GM12892 (cell line): Measurements from ENCODE around the gene TXLNA.

ENCODE experiments used
- DNase-seq: peaks from one replicate; pipeline ENCODE4 v3.0.0; 2011; ENCODE audit not compliant: insufficient read length
- FAIRE-seq: peaks from 2 replicates; lab custom pipeline; 2011; peaks lifted over from hg19 to GRCh38; lab: Jason Lieb, UNC
- POLR2A ChIP-seq: IDR thresholded peaks from 2 replicates; pipeline ENCODE4 v1.6.1; 2011; ENCODE audit warnings: low read depth, low read length, control low read depth
- POLR2AphosphoS5 ChIP-seq: IDR thresholded peaks from 2 replicates; pipeline ENCODE4 v1.6.1; 2011; ENCODE audit warnings: low read depth, low read length, control low read depth
- TAF1 ChIP-seq: IDR thresholded peaks from 2 replicates; pipeline ENCODE4 v1.6.1; 2011; ENCODE audit warnings: low read depth, mild to moderate bottlenecking, control low read depth, low read length, borderline replicate concordance

TXLNA gene

DNA sequence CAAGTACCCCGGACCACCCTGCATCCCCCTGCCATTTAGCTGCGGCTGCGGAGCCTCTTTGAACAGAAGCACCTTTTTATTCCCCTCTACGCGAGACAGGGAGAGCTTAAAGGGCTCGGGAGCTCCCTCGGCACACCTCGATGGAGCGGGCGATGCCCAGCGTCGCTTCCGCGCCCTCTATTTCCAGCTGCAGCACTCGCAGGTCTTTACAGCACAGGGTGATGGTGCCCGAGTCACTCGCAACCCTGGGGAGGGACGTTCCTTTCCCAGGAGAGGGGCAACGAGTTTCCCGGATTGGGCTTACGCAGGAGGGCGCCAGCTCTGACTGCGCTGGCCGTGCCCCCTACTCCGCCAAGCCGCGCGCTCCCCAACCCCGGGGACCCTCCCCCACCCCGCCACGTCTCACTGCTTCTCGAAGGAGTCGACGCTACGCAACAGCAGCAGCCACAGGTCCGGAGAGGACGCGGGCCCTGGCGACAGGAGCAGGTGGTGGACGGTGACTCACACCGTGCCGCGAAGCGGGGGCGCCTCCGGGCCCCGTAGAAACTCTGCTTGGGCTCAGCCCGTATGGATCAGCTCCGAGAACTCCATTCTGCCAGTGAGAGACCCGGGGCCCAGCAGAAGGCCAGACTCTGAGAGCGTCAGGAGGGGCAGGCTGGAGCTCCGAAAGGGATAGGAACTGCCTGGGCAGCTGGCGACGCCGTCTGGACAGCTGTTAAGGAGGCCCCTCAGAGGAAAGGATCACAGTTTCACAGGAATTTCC is 61.7 kb downstream of the TXLNA start:
- DNase-seq (peak; percentile 60), FAIRE-seq (peak; percentile 62)
- no peak for TF ChIP-seq TAF1
- TF ChIP-seq POLR2A = no peak
- TF ChIP-seq POLR2AphosphoS5 = no peak

DNA sequence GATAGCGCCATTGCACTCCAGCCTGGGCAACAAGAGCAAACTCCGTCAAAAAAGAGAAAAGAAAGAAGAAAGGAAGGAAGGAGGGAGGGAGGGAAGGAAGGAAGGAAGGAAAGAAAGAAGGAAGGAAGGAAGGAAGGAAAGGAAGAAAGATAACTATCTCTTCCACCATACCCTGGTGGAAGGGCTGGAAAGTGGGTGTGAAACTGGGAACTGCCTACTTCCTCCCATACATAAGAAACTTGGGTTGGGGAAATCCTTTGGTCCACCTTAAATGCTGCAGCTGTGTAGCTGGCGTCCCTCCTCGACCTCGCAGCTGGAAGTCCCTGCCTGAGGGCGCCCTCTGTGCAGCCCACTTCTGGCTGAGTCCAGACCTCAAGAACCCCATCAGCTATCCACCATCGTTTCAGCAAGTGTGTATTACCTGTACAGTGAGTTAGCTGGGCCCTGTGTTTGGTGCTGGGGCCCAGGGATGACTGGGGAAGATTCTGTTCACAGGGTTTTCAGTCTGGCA is 62.9 kb downstream of the TXLNA start:
- FAIRE-seq (peak; percentile 53), DNase-seq (no peak)
- TF ChIP-seq TAF1 = no peak
- TF ChIP-seq POLR2A = no peak
- no peak for TF ChIP-seq POLR2AphosphoS5

DNA sequence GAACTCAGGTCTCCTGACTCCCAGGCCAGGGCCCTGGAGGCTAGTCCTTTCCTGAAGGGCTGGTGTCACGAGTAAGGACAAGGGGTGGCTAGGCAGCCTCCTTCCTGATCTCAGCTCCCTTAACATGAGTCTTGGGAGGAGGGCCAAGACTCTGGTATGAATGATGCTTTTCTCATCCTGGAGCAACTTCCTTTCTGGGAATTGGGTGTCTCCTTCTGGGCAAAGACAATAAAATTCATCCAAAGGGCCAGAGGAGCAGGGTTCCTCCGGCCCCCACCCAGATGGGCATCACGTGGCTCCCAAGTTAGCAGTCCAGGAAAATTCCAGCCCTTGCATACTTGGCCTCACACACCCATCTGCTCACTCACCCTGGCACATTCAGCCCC is 67.4 kb downstream of the TXLNA start, which contains the start of gene FAM167B:
TSS of gene FAM167B (plus strand) at position 335 of the 386 bp plus-strand sequence. CDS start 200 bp downstream, outside the sequence.
- DNase-seq (no peak), FAIRE-seq (no peak)
- TF ChIP-seq POLR2A (no peak), POLR2AphosphoS5 (no peak), TAF1 (no peak)

DNA sequence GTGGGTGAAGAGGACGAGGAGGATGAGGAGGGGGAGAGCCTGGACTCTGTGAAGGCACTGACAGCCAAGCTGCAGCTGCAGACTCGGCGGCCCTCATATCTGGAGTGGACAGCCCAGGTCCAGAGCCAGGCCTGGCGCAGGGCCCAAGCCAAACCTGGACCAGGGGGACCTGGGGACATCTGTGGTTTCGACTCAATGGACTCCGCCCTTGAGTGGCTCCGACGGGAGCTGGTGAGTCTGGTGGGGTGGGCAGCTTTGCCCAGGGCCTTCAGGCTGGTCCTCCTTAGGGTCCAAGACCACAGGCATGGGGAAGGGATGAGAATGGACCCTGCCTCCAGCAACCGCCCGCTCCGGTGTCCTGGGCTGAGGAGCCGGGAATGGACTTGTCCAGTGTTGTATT is 68.0 kb downstream of the TXLNA start:
- FAIRE-seq (no peak), DNase-seq (no peak)
- TF ChIP-seq POLR2A = no peak
- no peak for TF ChIP-seq POLR2AphosphoS5
- no peak for TF ChIP-seq TAF1
